ENCODE results near the gene RDH5.

GRCh38 chr12:55697686-55698085 is 22.5 kb upstream of the RDH5 start:
- TF ChIP-seq ESRRA (CRISPR knock-in tag; IDR thresholded peaks at IDR 0.05; ENCODE audit: borderline replicate concordance) (no peak), CTCF (IDR thresholded peaks at IDR 0.05) (no peak)

All from WTC11 (cell line).